PFSK-1 (cell line): ENCODE measurements around the gene GRIN2A.

Experiments
- POLR2AphosphoS5 ChIP-seq: IDR thresholded peaks from 2 replicates; pipeline ENCODE4 v1.6.1; 2012; ENCODE audit warnings: low read depth, mild to moderate bottlenecking, control low read depth, low read length, moderate library complexity
- TAF1 ChIP-seq: IDR thresholded peaks from 2 replicates; pipeline ENCODE4 v1.6.1; 2012; ENCODE audit warnings: low read length, control low read depth, borderline replicate concordance; ENCODE audit not compliant: insufficient read depth
- TF ChIP-seq, protein P1 (sequence below), 2 experiments: IDR thresholded peaks; 2 replicates each; pipeline versions ENCODE4 v1.6.1 to v1.8.0; 2011 to 2012; ENCODE audit warnings: low read depth in 2 of 2, low read length in 2 of 2, control low read depth in 1 of 2, inconsistent platforms in 1 of 2, mild to moderate bottlenecking in 1 of 2, moderate library complexity in 1 of 2; ENCODE audit not compliant: insufficient read depth in 1 of 2

GRCh38 chr16:10113248-10113647 is 69.0 kb downstream of the GRIN2A start:
- TF ChIP-seq TAF1: no peak
- no peak for TF ChIP-seq POLR2AphosphoS5
- TF ChIP-seq, protein P1, sequence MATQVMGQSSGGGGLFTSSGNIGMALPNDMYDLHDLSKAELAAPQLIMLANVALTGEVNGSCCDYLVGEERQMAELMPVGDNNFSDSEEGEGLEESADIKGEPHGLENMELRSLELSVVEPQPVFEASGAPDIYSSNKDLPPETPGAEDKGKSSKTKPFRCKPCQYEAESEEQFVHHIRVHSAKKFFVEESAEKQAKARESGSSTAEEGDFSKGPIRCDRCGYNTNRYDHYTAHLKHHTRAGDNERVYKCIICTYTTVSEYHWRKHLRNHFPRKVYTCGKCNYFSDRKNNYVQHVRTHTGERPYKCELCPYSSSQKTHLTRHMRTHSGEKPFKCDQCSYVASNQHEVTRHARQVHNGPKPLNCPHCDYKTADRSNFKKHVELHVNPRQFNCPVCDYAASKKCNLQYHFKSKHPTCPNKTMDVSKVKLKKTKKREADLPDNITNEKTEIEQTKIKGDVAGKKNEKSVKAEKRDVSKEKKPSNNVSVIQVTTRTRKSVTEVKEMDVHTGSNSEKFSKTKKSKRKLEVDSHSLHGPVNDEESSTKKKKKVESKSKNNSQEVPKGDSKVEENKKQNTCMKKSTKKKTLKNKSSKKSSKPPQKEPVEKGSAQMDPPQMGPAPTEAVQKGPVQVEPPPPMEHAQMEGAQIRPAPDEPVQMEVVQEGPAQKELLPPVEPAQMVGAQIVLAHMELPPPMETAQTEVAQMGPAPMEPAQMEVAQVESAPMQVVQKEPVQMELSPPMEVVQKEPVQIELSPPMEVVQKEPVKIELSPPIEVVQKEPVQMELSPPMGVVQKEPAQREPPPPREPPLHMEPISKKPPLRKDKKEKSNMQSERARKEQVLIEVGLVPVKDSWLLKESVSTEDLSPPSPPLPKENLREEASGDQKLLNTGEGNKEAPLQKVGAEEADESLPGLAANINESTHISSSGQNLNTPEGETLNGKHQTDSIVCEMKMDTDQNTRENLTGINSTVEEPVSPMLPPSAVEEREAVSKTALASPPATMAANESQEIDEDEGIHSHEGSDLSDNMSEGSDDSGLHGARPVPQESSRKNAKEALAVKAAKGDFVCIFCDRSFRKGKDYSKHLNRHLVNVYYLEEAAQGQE (IDR thresholded peaks at IDR 0.05; ENCODE audit: insufficient read depth in 1 of 2, low read depth in 2 of 2, low read length in 2 of 2): no peak
